Measurements from ENCODE around the gene ALOX5AP.

The ALOX5AP gene

GRCh38 chr13:30735025-30735871, at the start of gene ALOX5AP:
Gene ALOX5AP (plus strand): TSS chr13:30735543. CDS start chr13:30735606, 63 bp downstream.
- DNase-seq (ENCODE audit: low read depth in 2 of 2): no peak

GRCh38 chr13:30685987-30686386, 49.4 kb upstream of the ALOX5AP start:
- DNase-seq (ENCODE audit: low read depth in 2 of 2): no peak

GRCh38 chr13:30687601-30688000, 47.7 kb upstream of the ALOX5AP start:
- DNase-seq (ENCODE audit: low read depth in 2 of 2): no peak

GRCh38 chr13:30689752-30690151, 45.6 kb upstream of the ALOX5AP start:
- DNase-seq (ENCODE audit: low read depth in 2 of 2): no peak

GRCh38 chr13:30690282-30691188, 44.8 kb upstream of the ALOX5AP start:
- DNase-seq (ENCODE audit: low read depth in 2 of 2): no peak

GRCh38 chr13:30692113-30692512, 43.2 kb upstream of the ALOX5AP start:
- DNase-seq (ENCODE audit: low read depth in 2 of 2): no peak

GRCh38 chr13:30696278-30697176, 38.8 kb upstream of the ALOX5AP start:
- no peak for DNase-seq (ENCODE audit: low read depth in 2 of 2)

GRCh38 chr13:30697177-30697953, 38.0 kb upstream of the ALOX5AP start:
- no peak for DNase-seq (ENCODE audit: low read depth in 2 of 2)

- DNase-seq (ENCODE audit: low read depth in 2 of 2): no peak
These were observed 37.3 kb upstream of the ALOX5AP start for GRCh38 chr13:30697996-30698401.

- DNase-seq (ENCODE audit: low read depth in 2 of 2): no peak
These were observed 36.8 kb upstream of the ALOX5AP start for GRCh38 chr13:30698488-30699005.

GRCh38 chr13:30700364-30700763, 35.0 kb upstream of the ALOX5AP start:
- DNase-seq (ENCODE audit: low read depth in 2 of 2): no peak

- DNase-seq (ENCODE audit: low read depth in 2 of 2): no peak
These were observed 33.3 kb upstream of the ALOX5AP start for GRCh38 chr13:30702006-30702405.

GRCh38 chr13:30704596-30704995, 30.7 kb upstream of the ALOX5AP start:
- no peak for DNase-seq (ENCODE audit: low read depth in 2 of 2)

GRCh38 chr13:30705680-30706079, 29.7 kb upstream of the ALOX5AP start:
- no peak for DNase-seq (ENCODE audit: low read depth in 2 of 2)

- no peak for DNase-seq (ENCODE audit: low read depth in 2 of 2)
These were observed 26.8 kb upstream of the ALOX5AP start for GRCh38 chr13:30708541-30708940.

- DNase-seq (ENCODE audit: low read depth in 2 of 2): no peak
These were observed 24.9 kb upstream of the ALOX5AP start for GRCh38 chr13:30710442-30710841.

- DNase-seq (ENCODE audit: low read depth in 2 of 2): no peak
These were observed 24.0 kb upstream of the ALOX5AP start for GRCh38 chr13:30711375-30711774.

GRCh38 chr13:30711837-30712236, 23.5 kb upstream of the ALOX5AP start:
- DNase-seq (ENCODE audit: low read depth in 2 of 2): no peak

- DNase-seq (ENCODE audit: low read depth in 2 of 2): no peak
These were observed 22.5 kb upstream of the ALOX5AP start for GRCh38 chr13:30712536-30713532.
